Activated B cell treated with CpG ODN at 0.5 μM for 24 hours (primary cell): ENCODE data around the gene IL19. TPM values are rescaled to one million over a fixed set of nuclear protein-coding genes. Genes with fewer than 3 reads are reported as not detected.

Source experiments
- ATAC-seq: fragments of 200-7000 bp; cut with Tn5 transposase; one replicate; pipeline ENCODE4 v1.10.0; 2021; ENCODE audit warnings: low read depth, mild to moderate bottlenecking, moderate library complexity
- CTCF ChIA-PET: fragments of 350-600 bp; sonication (Branson Sonifier 250); formaldehyde crosslinking; loops from one replicate; lab custom pipeline; 2021; ENCODE audit warnings: antibody characterized with exemption; lab: Charles Lee
- POLR2A ChIA-PET: fragments of 350-600 bp; sonication (Branson Sonifier 250); formaldehyde crosslinking; loops from one replicate; lab custom pipeline; 2021; ENCODE audit warnings: antibody characterized with exemption; lab: Charles Lee
- DNase-seq: peaks from one replicate; pipeline ENCODE4 v3.0.0; 2022
- H3K27ac Mint-ChIP-seq: one replicate; pipeline ENCODE4 v1.8.0; 2020; ENCODE audit warnings: mixed read lengths
- H3K27me3 Mint-ChIP-seq: one replicate; pipeline ENCODE4 v1.8.0; 2021; ENCODE audit warnings: mixed read lengths
- H3K36me3 Mint-ChIP-seq: one replicate; pipeline ENCODE4 v1.8.0; 2021; ENCODE audit warnings: low read depth, mixed read lengths
- H3K4me1 Mint-ChIP-seq: one replicate; pipeline ENCODE4 v1.8.0; 2021; ENCODE audit warnings: mixed read lengths
- H3K4me3 Mint-ChIP-seq: one replicate; pipeline ENCODE4 v1.8.0; 2020; ENCODE audit warnings: mild to moderate bottlenecking, mixed read lengths
- H3K9me3 Mint-ChIP-seq: one replicate; pipeline ENCODE4 v1.8.0; 2020; ENCODE audit warnings: mixed read lengths
- intact Hi-C: fragments of 100-400 bp; cut with micrococcal nuclease; formaldehyde crosslinking; loops from one replicate; pipeline ENCODE4 v1.15.1; 2024
- total RNA-seq: library from RNA; stranded (reverse); gene quantifications from 2 replicates; pipeline ENCODE4 v1.2.3, GENCODE V29; 2022
- TF ChIP-seq, protein P1 (sequence below): fragments of 200-600 bp; IDR thresholded peaks from one replicate; pipeline ENCODE4 v1.8.0; 2022; ENCODE audit warnings: antibody characterized with exemption, mild to moderate bottlenecking

The IL19 gene
- total RNA-seq, 1 donor from 2014 or later, result not detected

DNA sequence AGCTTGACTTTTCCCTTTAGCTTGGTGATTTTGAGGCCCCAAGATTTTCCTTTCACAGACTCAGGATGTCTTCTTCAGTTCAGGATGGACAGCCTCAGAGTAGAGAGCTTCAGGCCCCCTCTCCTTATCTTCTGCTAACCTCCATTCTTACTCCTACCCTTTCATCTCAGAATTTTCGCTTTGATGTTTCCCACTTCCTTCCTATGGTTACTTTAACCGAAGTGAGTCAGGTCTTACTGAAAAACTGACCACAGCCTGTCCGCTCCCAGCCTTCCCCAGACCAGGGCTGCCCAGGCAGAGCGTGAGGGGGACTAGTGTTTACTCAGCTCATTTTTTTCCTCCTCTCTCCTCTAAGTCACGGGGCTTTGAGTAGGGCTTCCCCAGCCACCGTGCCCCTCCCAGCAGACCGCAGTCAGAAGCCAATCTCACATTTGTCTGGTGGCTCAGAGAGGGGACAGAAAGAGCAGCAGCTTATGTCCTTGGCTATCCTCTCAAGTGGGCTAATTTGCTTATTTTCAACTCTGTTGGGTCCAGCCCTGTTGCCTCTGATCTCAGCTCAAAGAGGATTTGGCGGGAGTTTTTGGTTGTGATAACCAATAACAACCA is 4.2 kb upstream of the IL19 start:
- Mint-ChIP-seq H3K27me3 (no peaks in the 10 kb centered on the region), H3K4me3 (peak overlapping the region; percentile 42), H3K36me3 (no peaks in the 10 kb centered on the region), H3K27ac (peak overlapping the region; percentile 73), H3K9me3 (peaks cover 2% of the 10 kb centered on the region), H3K4me1 (peaks cover 51% of the 10 kb centered on the region)
- POLR2A ChIA-PET, result interaction anchor here (0.6 to 1.5 kb wide), 9 partner anchors 15 to 155 kb away, joined by 3 to 16 read pairs (median 5); partner anchors contain the start of gene FCMR
- CTCF ChIA-PET, result interaction anchor here (1.0 to 8.2 kb wide), 6 partner anchors 11 to 216 kb away, joined by 3 to 49 read pairs (median 4); no protein-coding TSS in a partner anchor
- ATAC-seq, result peak; percentile 64
- TF ChIP-seq, protein P1, sequence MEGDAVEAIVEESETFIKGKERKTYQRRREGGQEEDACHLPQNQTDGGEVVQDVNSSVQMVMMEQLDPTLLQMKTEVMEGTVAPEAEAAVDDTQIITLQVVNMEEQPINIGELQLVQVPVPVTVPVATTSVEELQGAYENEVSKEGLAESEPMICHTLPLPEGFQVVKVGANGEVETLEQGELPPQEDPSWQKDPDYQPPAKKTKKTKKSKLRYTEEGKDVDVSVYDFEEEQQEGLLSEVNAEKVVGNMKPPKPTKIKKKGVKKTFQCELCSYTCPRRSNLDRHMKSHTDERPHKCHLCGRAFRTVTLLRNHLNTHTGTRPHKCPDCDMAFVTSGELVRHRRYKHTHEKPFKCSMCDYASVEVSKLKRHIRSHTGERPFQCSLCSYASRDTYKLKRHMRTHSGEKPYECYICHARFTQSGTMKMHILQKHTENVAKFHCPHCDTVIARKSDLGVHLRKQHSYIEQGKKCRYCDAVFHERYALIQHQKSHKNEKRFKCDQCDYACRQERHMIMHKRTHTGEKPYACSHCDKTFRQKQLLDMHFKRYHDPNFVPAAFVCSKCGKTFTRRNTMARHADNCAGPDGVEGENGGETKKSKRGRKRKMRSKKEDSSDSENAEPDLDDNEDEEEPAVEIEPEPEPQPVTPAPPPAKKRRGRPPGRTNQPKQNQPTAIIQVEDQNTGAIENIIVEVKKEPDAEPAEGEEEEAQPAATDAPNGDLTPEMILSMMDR, result no peak
- DNase-seq, result no peak
- intact Hi-C loops, result loop anchor here (1.0 kb wide), 2 partner anchors 18 to 27 kb away; no protein-coding TSS in a partner anchor

DNA sequence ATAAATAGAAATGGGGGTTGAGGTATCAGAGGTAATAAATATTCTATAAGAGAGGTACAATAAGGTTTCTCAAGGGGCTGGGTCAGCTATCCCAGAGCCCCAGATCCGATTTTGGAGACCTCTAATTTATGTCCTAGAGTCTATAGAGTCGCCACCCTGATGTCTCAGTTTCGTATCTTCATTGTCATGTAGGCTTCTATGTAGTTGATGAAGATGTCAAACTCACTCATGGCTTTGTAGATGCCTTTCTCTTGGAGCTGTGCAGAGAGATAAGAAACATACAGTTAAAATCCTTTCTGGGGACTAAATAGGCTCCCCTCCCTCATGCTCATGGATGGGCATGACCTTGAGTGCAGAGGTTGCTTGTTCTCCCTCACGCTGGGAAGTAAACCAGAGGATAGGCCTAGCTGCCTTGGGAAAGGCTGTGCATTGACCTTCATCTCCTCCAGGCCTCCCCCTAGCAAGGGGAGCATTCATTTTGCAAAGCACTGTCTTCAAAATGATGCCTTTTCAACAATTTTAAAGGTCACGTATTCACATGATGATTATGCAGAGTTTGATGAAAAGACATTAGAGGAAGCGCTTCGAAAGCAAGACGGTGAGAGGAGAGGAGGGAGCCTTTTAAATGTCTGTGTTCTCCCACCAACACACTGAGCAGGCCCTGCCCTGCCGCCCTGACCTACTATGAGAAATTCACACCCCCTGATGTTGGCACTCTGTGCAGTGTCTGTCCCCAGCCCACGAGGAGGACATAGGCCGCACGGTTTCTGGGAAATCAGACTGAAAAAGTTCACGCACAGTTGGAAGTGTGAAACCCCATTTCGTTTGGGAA is 1.9 kb upstream of the IL19 start:
- Mint-ChIP-seq H3K9me3 (peaks cover 2% of the 10 kb centered on the region), H3K27me3 (no peaks in the 10 kb centered on the region), H3K4me3 (no peak overlapping the region), H3K27ac (no peak overlapping the region), H3K36me3 (no peaks in the 10 kb centered on the region), H3K4me1 (peaks cover 74% of the 10 kb centered on the region)
- ATAC-seq (no peak), DNase-seq (no peak)
- TF ChIP-seq, protein P1, result no peak
- POLR2A ChIA-PET, result interaction anchor here (0.6 to 8.0 kb wide), 12 partner anchors 10 to 34 kb away, joined by 3 to 67 read pairs (median 4); no protein-coding TSS in a partner anchor
- CTCF ChIA-PET, result interaction anchor here (0.7 to 8.2 kb wide), 4 partner anchors 21 to 143 kb away, joined by 3 to 49 read pairs (median 4); no protein-coding TSS in a partner anchor
- intact Hi-C loops, result no loop called here

DNA sequence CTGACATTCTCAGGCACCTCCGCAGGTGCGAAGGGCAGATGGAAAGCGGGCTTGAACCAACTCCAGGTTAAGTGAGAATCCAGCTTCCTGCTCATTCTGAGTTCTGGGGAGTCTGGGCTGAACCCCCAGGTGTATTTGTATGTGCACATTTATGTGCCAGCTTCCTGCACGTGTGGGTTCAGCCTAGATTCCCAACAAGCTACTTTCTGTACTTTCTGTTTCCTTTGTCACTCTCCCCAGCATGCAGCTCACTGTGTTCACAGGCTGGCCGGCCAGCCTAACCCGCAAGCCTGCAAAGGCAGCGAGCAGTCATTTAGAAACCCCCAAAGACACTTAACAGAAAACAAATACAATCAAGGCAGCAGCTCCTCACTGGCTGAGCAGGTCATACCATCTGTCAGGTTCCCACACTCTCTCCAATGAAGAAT is 1.3 kb upstream of the IL19 start:
- CTCF ChIA-PET, result interaction anchor here (0.7 to 8.2 kb wide), 3 partner anchors 30 to 40 kb away, joined by 3 to 49 read pairs (median 3); no protein-coding TSS in a partner anchor
- no peaks in the 10 kb centered on the region for H3K36me3 Mint-ChIP-seq
- peaks cover 81% of the 10 kb centered on the region for H3K4me1 Mint-ChIP-seq
- no peaks in the 10 kb centered on the region for H3K27me3 Mint-ChIP-seq
- ATAC-seq (peak; percentile 59), DNase-seq (no peak)
- peaks cover 1% of the 10 kb centered on the region for H3K9me3 Mint-ChIP-seq
- H3K27ac Mint-ChIP-seq, result peak overlapping the region; percentile 59
- intact Hi-C loops, result no loop called here
- POLR2A ChIA-PET, result interaction anchor here (0.7 to 8.0 kb wide), 9 partner anchors 13 to 34 kb away, joined by 3 to 67 read pairs (median 4); no protein-coding TSS in a partner anchor
- TF ChIP-seq, protein P1, result no peak
- peak overlapping the region; percentile 42 for H3K4me3 Mint-ChIP-seq

DNA sequence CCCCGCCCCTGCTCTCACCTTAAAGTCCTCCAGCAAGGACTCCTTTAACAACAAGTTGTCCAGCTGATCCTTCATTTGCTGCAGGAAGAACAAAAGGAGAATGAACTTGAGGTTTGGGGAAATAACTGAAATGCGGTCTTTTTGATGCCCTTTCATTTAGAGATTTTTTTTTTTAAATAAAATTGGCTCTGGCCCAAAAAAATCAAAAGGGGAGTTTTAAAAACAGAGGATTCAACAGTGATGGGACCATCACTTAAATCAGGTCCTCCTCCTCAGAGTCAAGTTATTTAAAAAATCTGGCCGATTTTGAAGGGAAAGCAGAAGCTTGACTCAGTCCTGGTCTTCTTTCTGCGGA is 742 bp downstream of the IL19 start:
- Mint-ChIP-seq H3K4me3 (peak overlapping the region; percentile 81), H3K27ac (peak overlapping the region; percentile 44), H3K9me3 (no peaks in the 10 kb centered on the region), H3K27me3 (no peaks in the 10 kb centered on the region), H3K4me1 (peaks cover 88% of the 10 kb centered on the region), H3K36me3 (no peaks in the 10 kb centered on the region)
- intact Hi-C loops, result loop anchor here (5.0 kb wide), 1 partner anchor 36 kb away; no protein-coding TSS in a partner anchor
- CTCF ChIA-PET, result interaction anchor here (0.7 to 8.2 kb wide), 6 partner anchors 10 to 141 kb away, joined by 3 to 49 read pairs (median 6); no protein-coding TSS in a partner anchor
- ATAC-seq (no peak), DNase-seq (no peak)
- TF ChIP-seq, protein P1, result no peak
- POLR2A ChIA-PET, result interaction anchor here (0.6 to 8.0 kb wide), 11 partner anchors 11 to 157 kb away, joined by 3 to 67 read pairs (median 5); no protein-coding TSS in a partner anchor
